ENCODE results near the gene ADD2. TPM values are rescaled to one million over a fixed set of nuclear protein-coding genes. Genes with fewer than 3 reads are reported as not detected.

Gene ADD2
- total RNA-seq, 2 experiments from 2014 or later, result 1.3 to 1.4 TPM

DNA sequence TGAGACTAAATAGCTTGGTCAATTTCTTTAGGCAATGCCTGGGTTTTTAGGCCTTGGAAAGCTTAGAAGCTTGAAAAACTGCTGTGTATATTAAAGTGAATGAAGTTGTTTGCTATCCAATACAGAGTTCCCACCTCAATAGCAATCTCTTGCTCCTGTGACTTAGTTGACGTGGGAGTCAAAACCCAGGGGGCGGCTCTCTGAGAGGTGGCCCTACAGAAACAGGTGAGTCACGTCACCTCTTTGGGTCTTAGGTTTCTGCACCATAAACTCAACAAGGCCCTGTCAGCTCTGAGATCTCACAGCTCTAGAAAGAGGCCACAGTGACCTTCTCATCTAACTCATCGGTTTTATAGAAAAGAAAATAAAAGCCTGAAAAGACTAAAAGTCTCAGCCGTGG is 79.6 kb downstream of the ADD2 start:
- Mint-ChIP-seq H3K4me3 (no peak overlapping the region), H3K9me3 (no peaks in the 10 kb centered on the region), H3K27ac (no peak overlapping the region), H3K4me1 (no peaks in the 10 kb centered on the region), H3K36me3 (ENCODE audit: low read depth) (no peaks in the 10 kb centered on the region), H3K27me3 (no peaks in the 10 kb centered on the region)
- CTCF ChIA-PET, result no interaction called here
- POLR2A ChIA-PET, result no interaction called here
- no peak for DNase-seq

- CTCF ChIA-PET, result interaction anchor here (0.6 to 1.5 kb wide), 2 partner anchors 80 to 82 kb away, joined by 3 to 4 read pairs; partner anchors contain the start of gene ADD2
- POLR2A ChIA-PET, result no interaction called here
- no peak for DNase-seq
- Mint-ChIP-seq H3K27ac (no peak overlapping the region), H3K27me3 (no peaks in the 10 kb centered on the region), H3K9me3 (no peaks in the 10 kb centered on the region), H3K4me1 (no peaks in the 10 kb centered on the region), H3K4me3 (no peak overlapping the region), H3K36me3 (ENCODE audit: low read depth) (no peaks in the 10 kb centered on the region)
Measured at GRCh38 chr2:70687461-70687795, 80.6 kb downstream of the ADD2 start.

- H3K9me3 Mint-ChIP-seq, result no peaks in the 10 kb centered on the region
- CTCF ChIA-PET, result interaction anchor here (0.6 to 1.5 kb wide), 2 partner anchors 81 to 83 kb away, joined by 3 to 4 read pairs; partner anchors contain the start of gene ADD2
- peak; percentile 32 for DNase-seq
- no peak overlapping the region for H3K27ac Mint-ChIP-seq
- no peaks in the 10 kb centered on the region for H3K27me3 Mint-ChIP-seq
- no peaks in the 10 kb centered on the region for H3K36me3 Mint-ChIP-seq (ENCODE audit: low read depth)
- no peak overlapping the region for H3K4me3 Mint-ChIP-seq
- H3K4me1 Mint-ChIP-seq, result no peaks in the 10 kb centered on the region
- POLR2A ChIA-PET, result no interaction called here
Measured at GRCh38 chr2:70686577-70687460, 81.2 kb downstream of the ADD2 start.

DNA sequence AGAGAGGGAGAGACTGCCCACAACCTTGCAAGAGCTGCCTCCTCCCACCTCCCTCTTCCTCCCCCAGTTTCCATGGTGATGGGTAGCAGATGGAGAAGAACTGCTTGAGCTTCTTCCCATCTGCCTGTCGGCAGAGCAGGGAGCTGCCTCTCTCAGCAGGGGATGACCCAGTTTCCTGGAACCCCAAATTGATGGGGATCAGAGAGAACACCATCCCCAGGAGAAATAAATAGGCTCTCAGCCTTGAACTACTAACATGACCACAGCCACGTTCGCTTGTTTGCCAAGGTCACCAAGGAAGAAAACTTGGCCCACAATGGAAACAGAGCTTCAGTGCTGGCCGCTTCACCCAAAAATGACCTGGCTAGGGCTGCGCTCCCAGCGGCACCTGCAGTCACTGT is 82.2 kb downstream of the ADD2 start:
- Mint-ChIP-seq H3K9me3 (no peaks in the 10 kb centered on the region), H3K36me3 (ENCODE audit: low read depth) (no peaks in the 10 kb centered on the region), H3K4me3 (no peak overlapping the region), H3K27ac (no peak overlapping the region), H3K4me1 (no peaks in the 10 kb centered on the region), H3K27me3 (peaks cover 4% of the 10 kb centered on the region)
- no peak for DNase-seq
- CTCF ChIA-PET, result interaction anchor here (1.5 kb wide), 1 partner anchor 82 kb away, joined by 4 read pairs; the partner anchor contains the start of gene ADD2
- POLR2A ChIA-PET, result no interaction called here

DNA sequence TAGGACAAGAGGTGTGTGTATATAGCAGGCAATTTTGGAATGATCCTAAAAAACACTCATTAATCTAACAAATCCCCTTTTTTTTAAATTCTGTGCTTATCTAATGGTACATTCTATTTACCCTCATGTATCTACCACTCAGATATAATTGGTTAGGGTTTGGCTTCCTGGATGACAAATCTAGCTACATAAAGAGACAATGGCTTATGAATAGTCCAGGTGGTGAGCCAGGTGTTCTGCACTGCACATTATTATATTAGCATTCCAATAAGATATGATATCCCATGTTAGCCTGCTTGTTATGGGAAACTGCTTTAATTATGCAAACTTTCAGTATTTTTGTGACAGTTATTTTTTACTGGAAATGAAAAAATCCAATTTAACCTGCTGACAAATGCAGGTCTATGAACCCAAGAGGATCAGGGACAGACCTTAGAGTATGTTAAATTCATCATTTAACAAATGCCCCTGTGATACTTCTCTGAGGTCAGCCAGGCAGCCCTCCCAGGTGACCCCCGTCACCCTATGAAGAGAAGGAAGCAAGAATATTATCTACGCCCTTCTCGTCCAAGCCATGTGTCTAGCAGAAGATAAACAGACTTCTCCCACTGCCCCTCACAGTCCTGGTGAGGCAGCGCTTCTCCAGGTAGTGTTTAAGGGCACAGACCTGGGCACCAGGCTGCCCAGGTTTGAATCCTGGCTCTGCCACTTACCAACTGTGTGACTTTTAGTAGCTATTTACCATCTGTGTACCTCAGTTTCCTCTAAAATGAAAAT is 83.0 kb downstream of the ADD2 start:
- Mint-ChIP-seq H3K4me3 (no peak overlapping the region), H3K36me3 (ENCODE audit: low read depth) (no peaks in the 10 kb centered on the region), H3K27ac (no peak overlapping the region), H3K9me3 (no peaks in the 10 kb centered on the region), H3K27me3 (peaks cover 8% of the 10 kb centered on the region), H3K4me1 (no peaks in the 10 kb centered on the region)
- DNase-seq, result no peak
- CTCF ChIA-PET, result no interaction called here
- POLR2A ChIA-PET, result no interaction called here

DNA sequence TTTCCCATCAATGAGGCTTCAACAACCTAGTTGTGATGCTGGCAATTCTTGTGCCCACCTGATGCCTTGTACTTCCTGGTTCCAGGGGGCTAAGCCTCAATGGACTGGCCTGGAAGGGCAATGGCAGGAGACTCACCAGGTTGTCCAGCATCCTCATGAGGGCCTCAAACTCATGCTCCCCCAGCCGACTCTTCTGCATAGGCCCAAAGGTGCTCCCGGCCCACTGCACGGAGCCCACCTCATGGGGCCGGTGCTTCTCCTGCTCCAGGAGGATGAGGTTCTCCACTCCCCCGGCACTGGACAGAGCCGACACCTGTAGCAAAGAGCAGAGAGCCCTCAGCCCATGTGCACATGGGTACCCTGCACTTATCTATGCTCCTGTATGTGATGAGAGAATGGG is 84.5 kb downstream of the ADD2 start:
- Mint-ChIP-seq H3K27ac (no peak overlapping the region), H3K9me3 (no peaks in the 10 kb centered on the region), H3K36me3 (ENCODE audit: low read depth) (no peaks in the 10 kb centered on the region), H3K4me1 (no peaks in the 10 kb centered on the region), H3K4me3 (no peak overlapping the region), H3K27me3 (peaks cover 9% of the 10 kb centered on the region)
- ChIA-PET POLR2A (no interaction called here), CTCF (no interaction called here)
- DNase-seq, result no peak

DNA sequence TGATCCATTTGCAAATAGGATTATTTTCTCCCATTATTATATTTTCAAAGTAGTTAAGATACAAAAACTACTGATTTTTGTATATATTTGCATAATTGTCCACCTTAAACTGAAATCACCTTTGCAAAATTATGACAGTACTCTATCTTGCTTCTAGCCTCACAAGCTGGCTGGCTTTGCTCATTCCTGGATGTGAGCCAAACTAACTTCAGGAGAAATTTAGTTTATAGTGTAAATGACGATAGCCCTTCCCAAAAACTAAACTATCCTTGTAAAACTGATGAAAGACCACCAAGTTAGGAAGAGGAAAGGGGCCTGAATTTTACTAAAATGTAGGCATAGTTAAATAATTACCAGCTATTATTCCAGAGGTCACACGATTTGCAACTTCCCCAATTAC is 87.3 kb downstream of the ADD2 start:
- no peaks in the 10 kb centered on the region for H3K36me3 Mint-ChIP-seq (ENCODE audit: low read depth)
- peaks cover 9% of the 10 kb centered on the region for H3K27me3 Mint-ChIP-seq
- ChIA-PET POLR2A (no interaction called here), CTCF (interaction anchor here (1.3 kb wide), 1 partner anchor 339 kb away, joined by 3 read pairs; no protein-coding TSS in a partner anchor)
- no peak overlapping the region for H3K27ac Mint-ChIP-seq
- H3K4me1 Mint-ChIP-seq, result no peaks in the 10 kb centered on the region
- no peak overlapping the region for H3K4me3 Mint-ChIP-seq
- no peak for DNase-seq
- H3K9me3 Mint-ChIP-seq, result no peaks in the 10 kb centered on the region

DNA sequence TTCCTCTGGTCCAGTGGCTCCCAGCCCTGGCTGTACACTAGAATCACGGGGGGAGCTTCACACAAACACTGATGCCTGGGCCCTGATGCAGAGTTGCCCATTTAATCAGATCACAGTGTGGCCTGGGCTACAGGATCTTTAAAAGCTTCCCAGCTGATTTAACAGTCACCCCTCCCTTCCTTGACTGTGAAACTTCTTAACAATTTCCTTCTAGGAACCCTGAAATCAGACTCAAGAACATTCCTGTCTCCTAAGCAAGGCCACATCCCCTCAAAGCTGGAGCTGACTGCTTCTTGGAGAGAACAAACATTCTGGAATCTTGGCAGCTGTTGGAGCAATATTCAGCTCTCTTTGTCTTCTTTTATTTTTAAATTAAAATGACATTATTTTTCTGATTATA is 88.7 kb downstream of the ADD2 start:
- no peaks in the 10 kb centered on the region for H3K36me3 Mint-ChIP-seq (ENCODE audit: low read depth)
- ChIA-PET POLR2A (no interaction called here), CTCF (no interaction called here)

DNA sequence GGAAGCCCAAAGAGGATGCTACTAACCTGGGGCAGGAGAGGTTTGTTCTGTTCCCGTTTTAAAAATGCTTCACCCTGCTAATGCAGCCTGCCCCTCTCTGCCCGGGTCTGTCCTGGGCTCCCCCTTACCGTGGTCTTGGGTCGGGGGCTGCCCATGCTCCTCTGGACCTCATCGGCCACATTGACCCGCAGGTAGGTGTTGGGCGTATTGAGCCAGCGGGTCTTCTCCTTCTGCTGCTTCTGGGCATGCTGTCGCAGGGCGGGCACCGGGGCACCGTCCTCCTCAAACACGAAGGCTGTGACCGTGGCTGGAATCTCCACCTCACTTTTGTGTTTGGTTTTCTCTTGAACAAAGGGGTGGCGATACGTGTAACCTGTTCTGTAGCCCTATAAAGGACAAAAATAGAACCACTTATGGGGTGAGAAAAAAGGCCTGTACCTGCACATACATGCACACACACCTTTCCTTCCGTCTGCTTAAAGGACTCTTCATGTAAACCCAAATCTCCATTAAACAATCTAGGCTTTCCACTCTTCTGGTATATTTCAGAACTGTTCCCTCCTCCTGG is 89.3 kb downstream of the ADD2 start:
- Mint-ChIP-seq H3K4me3 (no peak overlapping the region), H3K27me3 (peaks cover 9% of the 10 kb centered on the region), H3K27ac (no peak overlapping the region), H3K9me3 (no peaks in the 10 kb centered on the region), H3K4me1 (no peaks in the 10 kb centered on the region), H3K36me3 (ENCODE audit: low read depth) (no peaks in the 10 kb centered on the region)
- ChIA-PET POLR2A (no interaction called here), CTCF (no interaction called here)
- no peak for DNase-seq

More for the DNA sequence above, 88.7 kb downstream of the ADD2 start:
- no peak for DNase-seq
- H3K9me3 Mint-ChIP-seq, result no peaks in the 10 kb centered on the region
- no peak overlapping the region for H3K4me3 Mint-ChIP-seq
- H3K27ac Mint-ChIP-seq, result no peak overlapping the region
- H3K4me1 Mint-ChIP-seq, result no peaks in the 10 kb centered on the region
- peaks cover 9% of the 10 kb centered on the region for H3K27me3 Mint-ChIP-seq

- Mint-ChIP-seq H3K4me1 (no peaks in the 10 kb centered on the region), H3K27ac (no peak overlapping the region), H3K4me3 (no peak overlapping the region), H3K36me3 (ENCODE audit: low read depth) (no peaks in the 10 kb centered on the region), H3K9me3 (no peaks in the 10 kb centered on the region), H3K27me3 (peaks cover 9% of the 10 kb centered on the region)
- DNase-seq, result no peak
- ChIA-PET POLR2A (no interaction called here), CTCF (no interaction called here)
Measured at GRCh38 chr2:70676301-70677035, 91.5 kb downstream of the ADD2 start.

GRCh38 chr2:70675862-70676261 is 92.1 kb downstream of the ADD2 start:
- H3K9me3 Mint-ChIP-seq, result no peaks in the 10 kb centered on the region

GRCh38 chr2:70674636-70675430 is 93.2 kb downstream of the ADD2 start:
- H3K27me3 Mint-ChIP-seq, result no peaks in the 10 kb centered on the region
- no peaks in the 10 kb centered on the region for H3K9me3 Mint-ChIP-seq
- H3K27ac Mint-ChIP-seq, result no peak overlapping the region
- no peak for DNase-seq
- CTCF ChIA-PET, result interaction anchor here (0.7 kb wide), 1 partner anchor 372 kb away, joined by 3 read pairs; no protein-coding TSS in a partner anchor
- no peak overlapping the region for H3K4me3 Mint-ChIP-seq
- POLR2A ChIA-PET, result no interaction called here
- no peaks in the 10 kb centered on the region for H3K36me3 Mint-ChIP-seq (ENCODE audit: low read depth)
- no peaks in the 10 kb centered on the region for H3K4me1 Mint-ChIP-seq

More at GRCh38 chr2:70675862-70676261, 92.1 kb downstream of the ADD2 start:
- ChIA-PET POLR2A (no interaction called here), CTCF (no interaction called here)
- H3K4me3 Mint-ChIP-seq, result no peak overlapping the region
- DNase-seq, result no peak
- no peaks in the 10 kb centered on the region for H3K4me1 Mint-ChIP-seq
- peaks cover 6% of the 10 kb centered on the region for H3K27me3 Mint-ChIP-seq
- no peaks in the 10 kb centered on the region for H3K36me3 Mint-ChIP-seq (ENCODE audit: low read depth)
- H3K27ac Mint-ChIP-seq, result no peak overlapping the region
